ENCODE measurements around the gene SPATA22. TPM values are rescaled to one million over a fixed set of nuclear protein-coding genes. Genes with fewer than 3 reads are reported as not detected.

SPATA22 gene
- total RNA-seq = not detected in 2 replicates

GRCh38 chr17:3471599-3471998 is at the start of gene SPATA22:
SPATA22 (minus strand) TSS chr17:3471819; CDS start chr17:3469325, 2,494 bp downstream.

DNA sequence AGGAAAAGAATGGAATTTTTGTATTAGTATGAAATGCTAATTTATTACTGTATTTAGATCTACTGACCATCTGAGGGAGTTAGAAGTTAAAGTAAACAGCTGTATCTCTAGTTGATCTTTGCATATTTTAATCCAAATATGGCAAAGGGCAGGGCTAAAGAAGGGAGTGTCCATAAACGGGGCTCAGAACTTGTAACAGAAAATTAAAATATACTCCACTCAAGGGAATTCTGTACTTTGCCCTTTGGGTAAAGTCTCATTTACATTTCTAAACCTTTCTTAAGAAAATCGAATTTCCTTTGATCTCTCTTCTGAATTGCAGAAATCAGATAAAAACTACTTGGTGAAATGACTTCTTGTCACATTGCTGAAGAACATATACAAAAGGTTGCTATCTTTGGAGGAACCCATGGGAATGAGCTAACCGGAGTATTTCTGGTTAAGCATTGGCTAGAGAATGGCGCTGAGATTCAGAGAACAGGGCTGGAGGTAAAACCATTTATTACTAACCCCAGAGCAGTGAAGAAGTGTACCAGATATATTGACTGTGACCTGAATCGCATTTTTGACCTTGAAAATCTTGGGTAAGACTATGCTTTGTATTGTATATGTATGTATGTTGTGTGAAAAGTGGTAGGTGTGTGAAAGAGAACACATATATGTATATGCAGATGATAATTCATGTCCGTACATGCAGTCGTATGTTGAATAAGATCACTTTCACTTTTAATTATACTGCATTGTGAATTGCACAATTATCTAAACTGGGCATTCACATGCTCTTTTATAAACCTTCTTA is 4.4 kb upstream of the SPATA22 start, which contains the start of gene ASPA:
TSS of gene ASPA (plus strand) at position 186 of the 799 bp plus-strand sequence. CDS start at position 349, 163 bp downstream.

DNA sequence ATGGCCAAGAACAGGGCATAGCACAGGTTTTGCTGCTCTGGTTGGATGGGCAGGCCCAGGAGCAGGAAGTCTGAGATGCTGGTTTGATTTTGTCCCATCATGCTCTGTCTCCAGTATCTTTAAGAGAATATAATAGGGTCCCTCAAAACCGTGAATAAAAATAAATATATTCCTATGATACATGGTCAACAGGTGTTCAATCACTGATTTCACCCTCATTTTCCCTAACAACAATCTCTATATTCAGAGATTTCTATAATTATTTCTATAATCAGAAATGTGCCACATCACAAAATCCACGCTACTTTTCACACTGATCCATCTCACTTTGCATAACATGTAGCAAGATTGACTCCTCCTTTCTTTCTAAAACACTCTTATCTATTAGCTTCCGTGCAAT is 37.9 kb downstream of the SPATA22 start, which contains the start of gene OR1E2:
TSS of gene OR1E2 (minus strand) at position 101 of the 400 bp plus-strand sequence. CDS start at position 101, 0 bp downstream.

DNA sequence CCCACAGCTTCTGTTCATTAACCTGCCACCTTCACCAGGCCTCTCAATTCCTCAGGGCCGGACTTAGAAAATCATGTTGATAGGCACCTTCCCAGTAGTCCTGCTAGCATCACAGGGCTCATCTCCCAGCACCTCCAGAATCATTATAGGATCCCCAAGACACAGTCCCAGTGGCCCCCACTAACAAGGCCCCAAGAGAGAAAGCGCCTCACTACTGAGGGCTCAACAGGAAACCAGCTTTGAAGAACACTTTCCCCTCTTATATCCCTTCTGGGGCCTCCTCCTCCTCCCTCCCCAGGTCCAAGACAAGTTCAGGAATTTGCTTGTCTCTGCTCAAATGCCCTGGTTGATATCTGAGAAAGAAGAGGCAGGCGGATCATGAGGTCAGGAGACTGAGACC is 60.5 kb downstream of the SPATA22 start, which contains the start of gene OR3A3:
TSS of gene OR3A3 (plus strand) at position 301 of the 400 bp plus-strand sequence.

GRCh38 chr17:3398310-3398709 is 73.3 kb downstream of the SPATA22 start, which contains the start of gene OR1E1:
OR1E1 (minus strand) TSS chr17:3398410; CDS start chr17:3398410, 0 bp downstream.

Other genes with a start within 250 kb of the SPATA22 start
- not detected in 2 replicates for gene OR3A1, start 173.5 kb downstream of the SPATA22 start, total RNA-seq
- not detected in 2 replicates for gene OR3A2, start 85.5 kb downstream of the SPATA22 start, total RNA-seq
- gene OR1E1, start 73.4 kb downstream of the SPATA22 start, total RNA-seq = not detected in 2 replicates
- gene OR3A3, start 60.4 kb downstream of the SPATA22 start, total RNA-seq = not detected in 2 replicates
- not detected in 2 replicates for gene OR1E2, start 38.0 kb downstream of the SPATA22 start, total RNA-seq
- not detected in 2 replicates for gene ASPA, start 4.2 kb upstream of the SPATA22 start, total RNA-seq
- 0.36 and 5.5 TPM in 2 replicates for gene TRPV3, start 86.0 kb upstream of the SPATA22 start, total RNA-seq
- gene TRPV1, start 137.6 kb upstream of the SPATA22 start, total RNA-seq = 1.0 and 3.1 TPM in 2 replicates
- gene SHPK, start 164.4 kb upstream of the SPATA22 start, total RNA-seq = 6.2 and 9.5 TPM in 2 replicates
- gene CTNS, start 164.9 kb upstream of the SPATA22 start, total RNA-seq = 24.6 and 32.1 TPM in 2 replicates
- 150 and 163 TPM in 2 replicates for gene TAX1BP3, start 196.8 kb upstream of the SPATA22 start, total RNA-seq
- 12.0 and 26.3 TPM in 2 replicates for gene EMC6, start 197.0 kb upstream of the SPATA22 start, total RNA-seq
- 1.4 and 4.3 TPM in 2 replicates for gene P2RX5, start 224.3 kb upstream of the SPATA22 start, total RNA-seq